Activated naive CD4-positive, alpha-beta T cell treated with Interleukin-2 at 50 U/mL for 16 hours (primary cell): Measurements from ENCODE around the gene TSC22D2.

Experiments used
- DNase-seq: peaks from one replicate; pipeline ENCODE4 v3.0.0-alpha.2; 2020

The TSC22D2 gene

GRCh38 chr3:150385296-150386242 is 22.5 kb upstream of the TSC22D2 start:
- no peak for DNase-seq

GRCh38 chr3:150388498-150389418 is 19.3 kb upstream of the TSC22D2 start:
- no peak for DNase-seq

GRCh38 chr3:150390087-150390486 is 18.0 kb upstream of the TSC22D2 start:
- no peak for DNase-seq

GRCh38 chr3:150391161-150391560 is 16.9 kb upstream of the TSC22D2 start:
- no peak for DNase-seq

GRCh38 chr3:150393745-150394144 is 14.4 kb upstream of the TSC22D2 start:
- no peak for DNase-seq

GRCh38 chr3:150394606-150395005 is 13.5 kb upstream of the TSC22D2 start:
- DNase-seq = no peak

- no peak for DNase-seq
These were observed 11.6 kb upstream of the TSC22D2 start for GRCh38 chr3:150396491-150396890.

GRCh38 chr3:150396956-150397550 is 11.0 kb upstream of the TSC22D2 start:
- DNase-seq = no peak

- DNase-seq = no peak
These were observed 9.0 kb upstream of the TSC22D2 start for GRCh38 chr3:150399060-150399459.

GRCh38 chr3:150401285-150401684 is 6.8 kb upstream of the TSC22D2 start:
- no peak for DNase-seq

GRCh38 chr3:150402217-150402616 is 5.9 kb upstream of the TSC22D2 start:
- DNase-seq = no peak

GRCh38 chr3:150404023-150404422 is 4.1 kb upstream of the TSC22D2 start:
- DNase-seq = no peak

- no peak for DNase-seq
These were observed 869 bp upstream of the TSC22D2 start for GRCh38 chr3:150407051-150407807.

- DNase-seq = no peak
These were observed 284 bp upstream of the TSC22D2 start for GRCh38 chr3:150407808-150408220.

GRCh38 chr3:150409125-150409511 is 1.0 kb downstream of the TSC22D2 start:
- no peak for DNase-seq

- DNase-seq = peak; percentile 75
These were observed 1.6 kb downstream of the TSC22D2 start for GRCh38 chr3:150409512-150410310.

GRCh38 chr3:150410311-150411105 is 2.4 kb downstream of the TSC22D2 start:
- peak; percentile 24 for DNase-seq

GRCh38 chr3:150411106-150411460 is 3.0 kb downstream of the TSC22D2 start:
- DNase-seq = no peak

GRCh38 chr3:150411546-150411945 is 3.4 kb downstream of the TSC22D2 start:
- no peak for DNase-seq

- no peak for DNase-seq
These were observed 3.9 kb downstream of the TSC22D2 start for GRCh38 chr3:150411976-150412375.
